AML-193 (cell line): Measurements from ENCODE around the gene SULT2B1.
"Not testable (repeated sequence)": the region's sequence is repeated elsewhere in the genome, so short reads cannot be mapped to it uniquely, and the experiment has no call there.

ENCODE experiments used
- DNase-seq, 2 experiments: peaks; one replicate each; lab custom pipeline; 2025; lab: John Stamatoyannopoulos, UW

The SULT2B1 gene

GRCh38 chr19:48551437-48552302, at the start of gene SULT2B1:
TSS of gene SULT2B1 (plus strand) at chr19:48552172. CDS start at chr19:48552253, 81 bp downstream.
- DNase-seq, result no peak

GRCh38 chr19:48502350-48503018, 49.5 kb upstream of the SULT2B1 start:
- no peak for DNase-seq

GRCh38 chr19:48506138-48506733, 45.7 kb upstream of the SULT2B1 start:
- DNase-seq, result peak; percentile 56 to 63

- no peak for DNase-seq
Observed at GRCh38 chr19:48507911-48508439, 44.0 kb upstream of the SULT2B1 start.

GRCh38 chr19:48508729-48509411, 43.1 kb upstream of the SULT2B1 start:
- DNase-seq, result no peak

- DNase-seq, result no peak
Observed at GRCh38 chr19:48509467-48510194, 42.3 kb upstream of the SULT2B1 start.

- DNase-seq, result peak in 1 of 2 experiments; percentile 3
Observed at GRCh38 chr19:48510421-48511268, 41.3 kb upstream of the SULT2B1 start.

- DNase-seq, result no peak
Observed at GRCh38 chr19:48511321-48511731, 40.6 kb upstream of the SULT2B1 start.

GRCh38 chr19:48511800-48512503, 40.0 kb upstream of the SULT2B1 start, which contains the start of gene LMTK3:
TSS of gene LMTK3 (minus strand) at chr19:48511835. CDS start at chr19:48511576, 259 bp downstream.
- no peak for DNase-seq

GRCh38 chr19:48512504-48513288, 39.3 kb upstream of the SULT2B1 start:
- no peak for DNase-seq

GRCh38 chr19:48513289-48514122, 38.5 kb upstream of the SULT2B1 start:
- DNase-seq, result peak; percentile 73 to 77

GRCh38 chr19:48514123-48514458, 37.9 kb upstream of the SULT2B1 start:
- no peak for DNase-seq

GRCh38 chr19:48516536-48516935, 35.4 kb upstream of the SULT2B1 start:
- DNase-seq, result no peak

- no peak for DNase-seq
Observed at GRCh38 chr19:48518207-48518606, 33.8 kb upstream of the SULT2B1 start.

- DNase-seq, result not testable (repeated sequence)
Observed at GRCh38 chr19:48519426-48519825, 32.5 kb upstream of the SULT2B1 start.

- no peak for DNase-seq
Observed at GRCh38 chr19:48520134-48520533, 31.8 kb upstream of the SULT2B1 start.

GRCh38 chr19:48524221-48524620, 27.8 kb upstream of the SULT2B1 start:
- no peak for DNase-seq

- DNase-seq, result no peak
Observed at GRCh38 chr19:48524732-48525131, 27.2 kb upstream of the SULT2B1 start.
